Stimulated activated CD4-positive, alpha-beta T cell treated with anti-CD3 and anti-CD28 coated beads, Interleukin-4, amount 100 ng/mL, for 48 hours (primary cell): ENCODE results near the gene PDE3B.
"Not testable (repeated sequence)": the region's sequence is repeated elsewhere in the genome, so short reads cannot be mapped to it uniquely, and the experiment has no call there.

ENCODE experiments used
- DNase-seq, 2 donors: peaks; one replicate each; pipeline ENCODE4 v3.0.0-alpha.2; 2020; ENCODE audit warnings: low read depth in 2 of 2

PDE3B gene

GRCh38 chr11:14809466-14809865 lies 165.9 kb downstream of the PDE3B start:
- DNase-seq: no peak

GRCh38 chr11:14812757-14813156 lies 169.2 kb downstream of the PDE3B start:
- no peak for DNase-seq

- no peak for DNase-seq
Observed at GRCh38 chr11:14813516-14813915, 169.9 kb downstream of the PDE3B start.

DNA sequence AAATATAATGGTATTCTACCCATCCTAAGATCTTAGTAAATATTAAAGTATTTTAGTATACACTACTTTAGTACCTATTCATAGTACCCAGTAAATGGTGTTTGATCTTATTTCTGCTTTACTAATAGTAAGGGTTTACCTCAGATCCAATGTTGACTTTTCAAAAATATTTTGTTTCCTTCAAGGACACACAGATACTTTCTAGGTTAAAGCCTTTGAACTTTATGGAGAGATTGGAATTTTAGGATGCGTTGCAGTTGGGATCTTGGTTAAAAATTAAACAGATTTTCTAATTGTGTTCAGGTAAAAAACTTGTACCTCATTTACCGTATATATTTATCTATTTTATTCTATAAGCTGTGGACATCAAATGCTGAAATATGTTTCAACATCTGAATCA lies 175.2 kb downstream of the PDE3B start:
- DNase-seq: no peak

DNA sequence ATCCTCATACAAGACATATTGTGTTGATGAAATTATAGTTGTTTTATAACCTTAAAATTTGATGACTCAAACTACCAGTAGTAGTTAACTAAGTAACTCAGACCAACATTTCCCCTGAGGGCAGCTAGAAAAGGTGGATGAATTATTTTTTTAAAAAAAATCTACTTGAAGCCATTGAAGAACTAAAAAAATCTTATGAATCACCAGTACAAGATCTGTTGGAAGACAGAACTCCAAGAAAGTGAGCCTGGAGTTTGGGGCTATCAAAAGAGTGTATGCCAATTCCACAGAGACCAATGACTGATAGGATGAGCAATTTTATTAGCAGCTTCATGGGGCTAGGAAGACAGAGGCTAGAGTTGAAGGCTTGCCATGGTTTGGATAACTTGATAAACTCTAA lies 176.0 kb downstream of the PDE3B start:
- DNase-seq: no peak

GRCh38 chr11:14821031-14821430 lies 177.4 kb downstream of the PDE3B start:
- DNase-seq: no peak

- DNase-seq: no peak
Observed at GRCh38 chr11:14826600-14826999, 183.0 kb downstream of the PDE3B start.

- no peak for DNase-seq
Observed at GRCh38 chr11:14835496-14836492, 192.2 kb downstream of the PDE3B start.

GRCh38 chr11:14842002-14842401 lies 198.4 kb downstream of the PDE3B start:
- no peak for DNase-seq

GRCh38 chr11:14852571-14853177 lies 209.1 kb downstream of the PDE3B start:
- DNase-seq: no peak

- no peak for DNase-seq
Observed at GRCh38 chr11:14854057-14854456, 210.5 kb downstream of the PDE3B start.

- no peak for DNase-seq
Observed at GRCh38 chr11:14855890-14856289, 212.3 kb downstream of the PDE3B start.

DNA sequence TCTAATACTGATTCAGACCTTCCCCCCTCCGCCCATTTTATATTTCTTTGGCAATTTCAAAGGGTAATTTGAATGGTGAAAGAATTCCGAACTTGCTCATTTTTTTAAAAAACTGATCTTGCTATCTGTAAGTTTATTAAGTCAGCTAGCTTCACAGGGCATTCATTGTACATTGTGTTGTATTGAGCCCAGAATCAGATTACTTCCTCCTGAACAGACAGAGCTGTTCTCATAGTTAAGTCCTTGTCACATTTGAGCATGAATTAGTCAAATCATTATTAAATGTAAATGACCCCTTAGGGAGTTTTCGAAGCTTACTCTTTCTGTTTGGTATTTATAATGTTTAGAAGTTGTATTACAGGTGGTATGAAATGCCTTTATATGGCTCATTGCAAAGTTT lies 214.0 kb downstream of the PDE3B start:
- DNase-seq: no peak

DNA sequence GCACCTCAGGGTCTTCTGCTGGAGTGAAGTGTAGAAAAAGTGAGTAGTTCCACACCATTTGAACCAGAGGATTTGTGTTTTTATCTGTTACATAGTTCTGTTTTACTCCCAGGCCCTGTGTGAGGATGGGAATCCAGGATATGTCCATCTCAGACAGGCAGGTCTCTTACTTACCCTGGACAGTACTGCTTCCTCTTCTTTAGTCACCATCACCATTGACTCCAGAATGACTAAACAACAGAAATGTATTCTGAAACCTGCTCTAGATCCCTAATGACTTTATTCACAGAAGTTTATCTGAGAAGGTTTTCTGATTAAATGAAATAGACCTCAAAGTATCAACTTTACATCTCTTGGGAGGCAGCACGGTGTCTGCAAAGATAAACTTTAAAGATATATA lies 214.8 kb downstream of the PDE3B start:
- no peak for DNase-seq

GRCh38 chr11:14860511-14860910 lies 216.9 kb downstream of the PDE3B start:
- no peak for DNase-seq

DNA sequence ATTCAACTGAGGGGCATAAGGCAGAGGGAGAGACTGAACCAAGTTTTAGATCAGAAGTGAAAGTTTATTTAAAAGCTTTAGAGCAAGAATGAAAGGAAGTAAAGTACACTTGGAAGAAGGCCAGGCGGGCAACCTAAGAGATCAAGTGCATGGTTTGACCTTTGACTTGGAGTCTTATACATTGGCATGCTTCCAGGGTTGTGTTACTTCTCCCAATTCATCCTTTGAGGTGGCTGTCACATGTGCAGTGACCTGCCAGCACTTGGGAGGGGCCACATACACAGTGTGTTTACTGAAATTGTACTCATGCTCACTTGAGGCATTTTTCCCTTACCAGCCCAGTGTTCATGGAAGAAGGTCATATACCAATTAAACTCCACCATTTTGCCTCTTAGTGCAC lies 218.1 kb downstream of the PDE3B start:
- no peak for DNase-seq

- not testable (repeated sequence) for DNase-seq
Observed at GRCh38 chr11:14863775-14864174, 220.2 kb downstream of the PDE3B start.

DNA sequence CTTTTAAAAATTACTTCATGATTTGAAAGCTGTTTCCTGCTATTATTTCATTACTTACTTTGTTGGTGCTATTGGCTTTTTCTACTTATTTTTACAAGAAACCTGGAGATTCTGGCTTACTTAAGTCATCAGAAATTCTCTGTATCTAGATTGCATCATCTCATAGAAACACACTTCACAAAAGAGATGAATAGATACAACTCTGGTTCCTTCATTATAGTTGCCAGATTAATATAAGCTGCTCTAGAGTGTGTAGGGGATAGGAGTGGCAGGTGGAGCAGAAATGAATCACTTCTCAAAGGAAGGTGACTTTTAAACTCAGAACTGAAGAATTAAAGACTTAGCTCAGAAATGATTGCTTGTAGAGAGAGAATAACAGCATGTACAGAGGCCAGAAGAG lies 228.4 kb downstream of the PDE3B start:
- no peak for DNase-seq

DNA sequence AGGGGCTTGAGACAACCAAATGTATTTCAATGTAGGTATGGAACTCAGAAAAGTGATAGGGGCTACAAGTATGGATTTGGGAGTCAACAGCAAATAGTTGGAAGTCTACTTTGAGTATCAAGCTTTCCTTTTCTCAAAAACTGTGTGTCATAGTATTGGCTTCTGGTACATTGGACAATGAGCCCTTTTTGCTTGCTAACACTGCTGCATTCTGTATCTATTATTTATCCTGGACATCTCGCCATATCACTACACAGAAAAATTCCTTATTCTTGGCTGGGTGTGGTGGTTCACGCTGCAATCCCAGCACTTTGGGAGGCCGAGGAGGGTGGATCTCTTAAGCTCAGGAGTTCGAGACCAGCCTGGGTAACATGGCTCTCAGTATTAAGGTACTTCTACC lies 230.0 kb downstream of the PDE3B start:
- no peak for DNase-seq

GRCh38 chr11:14875163-14875562 lies 231.6 kb downstream of the PDE3B start:
- DNase-seq: no peak

DNA sequence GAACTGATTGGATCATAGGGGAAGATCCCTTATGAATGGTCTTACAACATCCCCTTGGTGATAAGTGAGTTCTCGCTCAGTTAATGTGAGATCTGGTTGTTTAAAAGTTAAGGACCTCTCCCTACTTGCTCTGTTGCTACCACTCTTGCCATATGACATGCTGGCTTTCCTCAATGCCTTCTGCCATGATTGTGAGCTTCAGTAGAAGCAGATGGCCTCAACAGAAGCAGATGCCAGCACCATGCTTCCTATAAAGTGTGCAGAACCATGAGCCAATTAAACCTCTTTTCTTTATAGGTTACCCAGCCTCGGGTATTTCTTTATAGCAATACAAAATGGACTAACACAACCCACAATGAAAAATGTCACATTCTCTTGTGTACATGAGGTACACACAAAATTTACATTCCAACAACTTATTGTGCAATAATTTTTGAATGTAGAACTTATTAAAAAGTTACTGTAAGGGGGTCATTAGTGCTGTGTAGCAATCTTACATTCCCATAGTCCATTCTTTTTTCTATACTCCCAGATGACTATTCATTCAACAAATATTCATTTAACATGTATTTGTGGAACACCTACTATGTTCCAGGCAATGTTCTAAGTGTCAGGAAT lies 238.1 kb downstream of the PDE3B start:
- DNase-seq: no peak

DNA sequence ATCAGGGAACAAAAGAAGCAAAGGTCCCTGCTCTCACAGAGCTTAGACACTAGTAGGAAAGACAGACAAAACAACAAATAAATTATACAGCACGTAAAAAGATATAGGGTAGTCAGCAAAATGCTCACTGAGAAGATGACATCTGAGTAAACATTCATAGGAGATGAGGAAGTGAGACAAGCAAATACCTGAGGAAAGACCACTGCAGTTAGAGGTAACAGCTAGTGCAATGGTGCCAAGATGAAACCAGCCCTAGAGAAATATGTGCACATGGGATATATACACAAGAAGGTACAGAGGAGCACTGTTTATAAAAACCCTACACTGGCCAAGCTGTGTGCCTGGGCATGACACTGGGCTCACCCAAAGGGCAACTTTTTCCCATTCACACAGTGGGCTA lies 238.6 kb downstream of the PDE3B start:
- no peak for DNase-seq

DNA sequence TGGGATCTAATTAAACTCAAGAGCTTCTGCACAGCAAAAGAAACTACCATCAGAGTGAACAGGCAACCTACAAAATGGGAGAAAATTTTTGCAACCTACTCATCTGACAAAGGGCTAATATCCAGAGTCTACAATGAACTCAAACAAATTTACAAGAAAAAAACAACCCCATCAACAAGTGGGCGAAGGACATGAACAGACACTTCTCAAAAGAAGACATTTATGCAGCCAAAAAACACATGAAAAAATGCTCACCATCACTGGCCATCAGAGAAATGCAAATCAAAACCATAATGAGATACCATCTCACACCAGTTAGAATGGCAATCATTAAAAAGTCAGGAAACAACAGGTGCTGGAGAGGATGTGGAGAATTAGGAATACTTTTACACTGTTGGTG lies 240.1 kb downstream of the PDE3B start:
- DNase-seq: not testable (repeated sequence)
